Measurements from ENCODE around the gene PCNX2.

DNA sequence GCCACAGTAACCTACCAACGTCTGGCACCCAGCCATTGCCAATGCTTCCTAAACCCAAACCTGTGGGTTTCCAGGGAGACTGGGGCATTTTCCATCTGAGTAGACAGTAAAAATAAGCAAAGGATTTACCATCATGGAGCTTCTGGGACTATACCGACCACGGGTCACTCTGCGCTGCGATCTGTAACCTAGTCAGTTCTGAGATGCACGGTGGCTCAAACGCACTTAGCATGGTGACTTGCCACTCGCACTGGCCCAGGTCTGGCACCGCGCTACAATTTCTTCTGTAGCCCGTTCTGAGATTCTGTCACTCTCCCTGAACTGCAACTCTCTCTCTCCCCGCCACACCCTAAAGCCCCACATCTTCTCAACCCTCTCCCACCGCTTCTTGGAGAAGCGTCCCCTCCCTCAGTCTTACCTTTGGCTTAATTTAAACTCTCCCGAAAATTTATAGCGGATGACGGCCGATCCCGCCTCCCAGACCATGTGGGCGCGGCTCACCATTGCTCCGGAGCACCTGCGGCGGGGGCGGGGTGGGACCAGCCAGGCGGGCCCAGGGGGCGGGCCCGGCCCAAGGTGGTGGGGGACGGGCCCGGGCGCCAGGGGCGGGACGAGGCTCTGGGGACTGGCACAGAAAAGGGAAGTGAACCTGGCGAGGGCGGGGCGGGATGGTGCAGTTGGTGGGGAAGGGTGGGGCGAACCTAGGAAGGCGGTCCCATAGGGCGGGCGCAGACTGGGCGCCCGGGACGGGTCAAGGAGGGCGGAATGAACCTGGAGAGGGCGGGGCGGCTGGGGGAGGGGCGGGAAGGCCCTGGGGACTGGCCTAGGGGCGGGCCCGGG, 31.5 kb upstream of the PCNX2 start:
- no peak for TF ChIP-seq CTCF (IDR thresholded peaks at IDR 0.05; ENCODE audit: extremely low read depth in 1 of 2, insufficient read depth in 1 of 2, low read depth in 1 of 2, low read length in 2 of 2)
- no peak for TF ChIP-seq POLR2AphosphoS5 (IDR thresholded peaks at IDR 0.05; ENCODE audit: insufficient read depth, low read depth, low read length)
- TF ChIP-seq POLR2A (IDR thresholded peaks at IDR 0.05; ENCODE audit: low read depth, low read length), result no peak
- no peak for TF ChIP-seq EZH2 (IDR thresholded peaks at IDR 0.05; ENCODE audit: borderline replicate concordance, low read depth, low read length, severe bottlenecking)
- no peak for TF ChIP-seq JUN (IDR thresholded peaks at IDR 0.05; ENCODE audit: borderline replicate concordance, insufficient read depth, insufficient read length, low read depth)
- TF ChIP-seq MYC (IDR thresholded peaks at IDR 0.05; ENCODE audit: low read depth, low read length), result no peak
- no peak for TF ChIP-seq FOS (IDR thresholded peaks at IDR 0.05; ENCODE audit: borderline replicate concordance, insufficient read depth, low read length)
